ENCODE measurements around the gene ZNF471.

ZNF471 gene

GRCh38 chr19:56507446-56508289 lies at the start of gene ZNF471:
TSS of gene ZNF471 (plus strand) at chr19:56507855. CDS start at chr19:56511572, 3,717 bp downstream.
- DNase-seq = peak; percentile 73 to 76

GRCh38 chr19:56474308-56474707 lies 33.3 kb upstream of the ZNF471 start:
- no peak for DNase-seq

DNA sequence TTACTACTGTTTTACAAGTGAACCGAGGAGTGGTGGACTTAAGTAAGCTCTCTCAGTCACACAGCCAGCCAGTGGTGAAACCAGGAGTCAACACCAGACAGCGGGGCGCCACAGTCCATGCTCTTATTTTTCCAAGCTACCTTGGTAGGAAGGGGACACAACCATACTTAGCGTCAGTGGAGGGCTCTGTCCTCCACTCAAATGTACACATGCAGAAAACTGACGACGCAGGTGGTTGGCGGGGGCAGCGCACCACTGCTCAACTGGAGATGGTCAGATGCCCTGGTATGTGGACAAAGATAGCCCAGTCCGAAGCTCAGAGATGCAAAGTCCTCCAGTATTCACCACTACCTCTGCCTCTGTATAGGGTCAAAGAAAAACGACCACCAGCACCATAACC lies 31.6 kb upstream of the ZNF471 start:
- DNase-seq = no peak

DNA sequence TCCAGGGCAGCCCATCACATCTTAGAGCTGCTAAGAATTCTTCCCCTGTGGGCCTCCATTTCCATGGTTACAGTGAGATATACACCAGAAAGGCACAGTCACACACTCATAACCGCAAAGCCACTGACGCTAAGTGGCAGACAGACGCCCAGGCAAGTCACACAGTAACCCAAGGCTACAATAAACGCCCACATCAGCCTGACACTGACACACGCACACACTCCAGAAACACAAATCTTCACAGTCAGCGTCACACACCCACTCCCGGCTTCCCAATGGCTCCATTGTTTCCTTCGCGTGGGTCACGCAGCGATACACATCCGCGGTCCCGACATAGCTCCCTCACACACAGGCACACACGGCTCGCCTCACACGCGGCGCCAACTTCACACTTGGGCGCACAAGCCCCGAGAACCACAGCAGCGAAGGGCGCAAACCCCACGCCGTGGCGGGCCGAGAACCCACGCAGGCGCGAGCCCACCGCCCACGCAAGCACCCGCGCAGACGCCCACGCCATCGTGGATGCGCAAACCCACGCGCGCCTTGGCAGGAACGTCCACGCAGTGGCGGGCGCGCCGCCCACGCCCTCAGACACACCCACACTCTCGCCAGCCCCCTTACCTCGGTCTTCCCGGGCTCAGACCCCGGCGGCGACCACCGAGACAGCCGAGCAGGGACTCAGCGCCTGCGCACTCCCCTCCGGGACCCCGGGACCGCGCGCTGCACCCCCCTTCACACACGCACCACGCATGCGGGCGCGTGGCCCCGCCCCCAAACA lies 30.8 kb upstream of the ZNF471 start, which contains the start of gene ZNF667:
Gene ZNF667 (minus strand): TSS at position 695 of the 778 bp plus-strand sequence. CDS start 14,975 bp downstream, outside the sequence.
- peak in 1 of 2 experiments; percentile 2 for DNase-seq

DNA sequence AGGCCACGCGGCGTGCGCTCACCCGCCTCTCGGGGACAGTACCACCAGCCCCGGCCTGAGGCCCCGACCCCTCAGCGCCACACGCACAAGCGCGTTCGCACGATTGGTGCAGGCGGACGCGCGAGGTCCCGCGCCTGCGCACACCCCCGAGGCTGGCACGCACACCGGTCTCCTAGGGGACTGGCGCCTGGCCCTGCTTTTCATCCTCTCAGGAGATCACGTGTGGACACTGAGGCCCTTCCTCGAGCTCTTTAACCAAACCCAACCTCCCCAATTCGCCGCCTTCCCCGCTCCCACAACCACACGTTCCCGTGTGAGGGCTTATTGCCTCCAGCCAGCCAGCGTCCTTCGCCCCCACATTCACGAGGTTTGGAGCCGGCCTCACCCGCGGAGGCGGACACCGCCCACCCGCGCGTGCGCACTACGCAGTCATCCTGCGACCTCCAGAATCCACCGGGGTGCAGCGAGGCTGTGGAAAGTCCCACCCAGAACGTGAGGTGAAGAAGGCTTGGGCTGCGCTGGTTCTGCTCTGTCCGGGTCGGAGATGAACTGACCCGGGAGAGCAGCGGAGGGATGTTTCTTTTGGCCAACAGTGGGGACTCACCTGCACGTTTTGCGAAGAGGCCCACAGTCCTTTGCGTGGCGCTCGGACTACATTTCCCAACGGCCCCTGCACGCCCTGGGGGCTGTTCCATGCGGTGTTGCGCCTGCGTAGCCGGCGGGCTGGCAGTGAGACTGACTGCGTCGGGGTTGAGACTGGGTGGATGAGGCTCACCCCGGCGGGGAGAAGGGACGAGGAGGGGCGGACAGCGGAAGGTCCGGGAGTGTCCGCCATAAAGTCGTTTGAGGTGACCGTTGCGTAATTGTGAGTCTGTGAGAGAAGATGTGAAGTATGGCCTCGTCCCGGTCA lies 30.0 kb upstream of the ZNF471 start:
- peak; percentile 28 to 32 for DNase-seq

DNA sequence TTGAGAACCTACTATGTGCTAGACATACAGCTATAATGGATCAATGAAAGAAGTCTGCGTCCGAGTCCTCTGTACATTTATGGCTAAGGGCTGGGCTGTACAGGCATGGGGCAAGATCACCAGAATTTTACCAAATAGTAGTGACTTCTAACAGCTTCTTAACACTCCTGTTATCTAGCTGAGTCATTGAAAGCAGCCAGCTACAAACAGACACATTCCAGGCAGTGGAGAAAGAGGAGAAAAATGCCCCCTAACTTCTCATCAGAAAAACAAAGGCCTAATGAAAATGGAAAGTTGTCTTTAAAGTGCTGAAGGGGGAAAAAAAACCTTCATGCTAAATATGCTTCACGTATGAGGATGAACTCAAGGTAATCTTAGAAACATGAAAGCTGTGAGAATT lies 16.3 kb upstream of the ZNF471 start:
- DNase-seq = no peak

GRCh38 chr19:56504581-56504980 lies 3.1 kb upstream of the ZNF471 start:
- DNase-seq = no peak

DNA sequence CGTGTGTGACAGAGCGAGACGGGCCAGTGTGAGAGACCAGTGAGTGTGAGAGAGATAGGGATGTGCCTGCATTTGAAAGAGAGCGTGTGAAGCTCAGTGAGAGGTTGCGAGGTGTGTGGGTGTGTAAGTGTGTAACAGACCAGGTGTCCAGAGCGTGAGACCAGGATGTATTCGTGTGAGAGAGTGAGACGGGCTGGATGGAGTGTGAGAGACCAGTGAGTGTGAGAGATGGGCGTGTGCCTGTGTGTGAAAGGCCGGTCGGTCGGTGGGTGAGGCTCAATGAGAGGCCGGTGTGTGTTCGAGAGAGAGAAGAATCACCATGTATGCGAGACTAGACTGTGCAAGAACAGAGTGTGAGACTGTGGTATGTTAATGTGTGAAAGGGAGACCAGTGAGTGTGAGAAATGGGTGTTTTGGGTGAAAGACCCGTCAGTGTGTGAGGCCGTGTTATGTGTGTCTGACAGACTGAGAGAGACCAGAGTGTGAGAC lies 679 bp downstream of the ZNF471 start:
- no peak for DNase-seq

GRCh38 chr19:56525214-56525860 lies 17.7 kb downstream of the ZNF471 start:
- DNase-seq = no peak

GRCh38 chr19:56537442-56537841 lies 29.8 kb downstream of the ZNF471 start:
- DNase-seq = no peak

DNA sequence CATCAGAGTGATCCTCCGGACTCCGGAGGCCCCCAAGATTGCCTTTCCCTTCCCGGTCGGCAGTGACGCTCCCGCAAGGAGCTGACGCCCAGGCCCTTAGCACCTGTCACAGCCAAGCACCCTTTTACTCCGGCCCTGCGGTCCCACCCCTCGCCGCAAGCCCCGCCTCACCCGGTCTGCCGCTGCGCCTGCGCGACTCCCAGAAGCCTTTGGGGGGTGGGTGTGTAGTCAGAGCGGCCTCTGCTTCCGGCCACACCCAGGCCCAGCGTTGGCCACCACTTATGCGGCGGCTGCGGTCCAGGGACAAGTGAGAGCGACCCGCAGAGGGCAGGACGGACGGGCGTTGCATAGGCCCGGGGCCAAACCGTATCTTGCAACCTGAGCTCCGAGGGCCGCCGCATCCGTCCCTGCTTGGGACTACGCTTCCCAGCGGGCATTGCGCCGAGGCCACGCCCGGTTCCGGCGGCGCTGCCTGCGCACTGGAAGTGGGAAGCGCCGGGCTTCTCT lies 30.7 kb downstream of the ZNF471 start:
- DNase-seq = peak; percentile 87 to 89

DNA sequence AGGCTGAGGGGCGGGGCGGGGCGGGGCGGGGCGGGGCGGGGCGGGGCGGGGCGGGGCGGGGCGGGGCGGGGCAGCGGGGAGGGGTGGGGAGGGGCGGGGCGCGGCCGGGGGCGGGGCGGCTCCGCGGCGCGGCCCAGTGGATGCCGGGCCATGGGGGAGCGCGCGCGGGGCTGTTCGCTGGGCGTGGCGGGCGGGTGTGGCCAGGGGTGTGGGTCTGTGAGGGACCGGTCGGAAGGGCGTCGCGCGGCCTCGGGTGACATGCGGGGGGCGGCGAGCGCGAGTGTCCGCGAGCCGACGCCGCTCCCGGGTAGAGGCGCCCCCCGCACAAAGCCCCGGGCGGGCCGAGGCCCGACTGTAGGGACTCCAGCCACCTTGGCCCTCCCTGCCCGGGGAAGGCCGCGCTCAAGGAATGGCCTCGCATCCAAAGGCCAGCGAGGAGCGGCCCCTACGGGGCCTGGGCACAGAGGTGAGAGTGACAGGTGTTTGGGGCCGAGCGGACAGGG lies 31.2 kb downstream of the ZNF471 start, which contains the start of gene ZFP28:
Gene ZFP28 (plus strand): TSS at position 188 of the 503 bp plus-strand sequence. CDS start 71 bp downstream, at position 259.
- peak; percentile 72 to 78 for DNase-seq

GRCh38 chr19:56543776-56544175 lies 36.1 kb downstream of the ZNF471 start:
- no peak for DNase-seq

DNA sequence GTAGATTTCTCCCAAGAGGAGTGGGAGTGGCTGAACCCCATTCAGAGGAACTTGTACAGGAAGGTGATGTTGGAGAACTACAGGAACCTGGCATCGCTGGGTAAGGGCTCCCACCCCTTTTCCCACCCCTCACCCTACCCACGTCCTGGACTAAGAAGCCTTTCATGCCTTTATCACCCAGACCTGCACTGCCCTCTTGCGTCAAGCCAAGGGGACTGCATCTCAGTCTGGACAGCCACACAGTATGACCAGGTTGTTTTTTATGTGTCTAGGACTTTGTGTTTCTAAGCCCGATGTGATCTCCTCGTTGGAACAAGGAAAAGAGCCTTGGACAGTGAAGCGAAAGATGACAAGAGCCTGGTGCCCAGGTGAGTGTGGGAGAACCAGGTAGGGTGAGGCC lies 39.9 kb downstream of the ZNF471 start:
- no peak for DNase-seq

DNA sequence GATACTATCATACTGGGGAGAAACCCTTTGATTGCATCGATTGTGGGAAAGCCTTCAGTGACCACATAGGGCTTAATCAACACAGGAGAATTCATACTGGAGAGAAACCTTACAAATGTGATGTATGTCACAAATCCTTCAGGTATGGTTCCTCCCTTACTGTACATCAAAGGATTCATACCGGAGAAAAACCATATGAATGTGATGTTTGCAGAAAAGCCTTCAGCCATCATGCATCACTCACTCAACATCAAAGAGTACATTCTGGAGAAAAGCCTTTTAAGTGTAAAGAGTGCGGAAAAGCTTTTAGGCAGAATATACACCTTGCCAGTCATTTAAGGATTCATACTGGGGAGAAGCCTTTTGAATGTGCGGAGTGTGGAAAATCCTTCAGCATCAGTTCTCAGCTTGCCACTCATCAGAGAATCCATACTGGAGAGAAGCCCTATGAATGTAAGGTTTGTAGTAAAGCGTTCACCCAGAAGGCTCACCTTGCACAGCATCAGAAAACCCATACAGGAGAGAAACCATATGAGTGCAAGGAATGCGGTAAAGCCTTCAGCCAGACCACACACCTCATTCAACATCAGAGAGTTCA lies 46.7 kb downstream of the ZNF471 start:
- no peak for DNase-seq

GRCh38 chr19:56562766-56563165 lies 55.1 kb downstream of the ZNF471 start:
- no peak for DNase-seq

- peak; percentile 67 to 71 for DNase-seq
Measured at GRCh38 chr19:56566904-56567273, 59.2 kb downstream of the ZNF471 start.

DNA sequence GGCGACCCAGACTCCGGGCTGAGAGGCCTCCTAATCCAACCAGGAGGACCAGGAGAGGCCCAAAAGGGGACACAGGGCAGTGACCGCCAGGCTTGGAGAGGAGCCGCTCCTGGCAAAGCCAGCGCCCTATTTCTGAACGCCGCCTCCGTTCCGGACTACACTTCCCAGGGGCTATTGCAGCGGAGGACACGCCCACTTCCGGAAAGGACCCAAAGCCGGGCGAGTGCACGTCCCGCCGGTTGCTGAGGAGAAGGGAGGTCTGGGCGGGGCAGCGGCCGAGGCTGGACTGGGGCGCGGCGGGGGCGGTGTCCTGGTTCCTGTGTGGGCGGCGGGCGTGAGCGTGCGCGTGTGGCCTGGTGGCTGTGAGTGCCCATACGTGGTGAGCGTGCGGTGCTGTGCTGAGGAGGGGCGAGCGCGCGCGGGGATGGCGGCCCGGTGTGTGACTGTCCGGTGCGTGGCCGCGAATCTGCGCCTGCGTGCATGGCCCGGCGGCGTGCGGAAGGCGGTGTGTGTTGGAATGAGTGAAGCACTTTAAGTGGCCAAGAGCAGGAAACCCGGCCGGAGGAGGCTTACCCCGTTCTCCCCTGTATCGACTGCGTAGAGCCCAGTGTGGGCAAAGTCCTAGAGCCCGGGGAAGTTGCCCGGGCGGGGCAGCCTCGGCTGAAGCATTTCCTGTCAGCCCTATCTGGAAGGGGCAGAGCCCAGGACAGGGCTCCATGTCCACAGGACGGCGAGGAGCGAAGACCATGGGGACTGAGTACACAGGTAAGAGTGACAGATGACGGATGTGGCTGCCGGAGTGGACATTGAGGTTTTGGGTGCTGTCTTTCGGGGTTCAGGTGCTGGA lies 59.8 kb downstream of the ZNF471 start, which contains the start of gene ZNF470:
Gene ZNF470 (plus strand): TSS at position 195 of the 847 bp plus-strand sequence. CDS start 2,844 bp downstream, outside the sequence.
- peak; percentile 90 to 93 for DNase-seq

DNA sequence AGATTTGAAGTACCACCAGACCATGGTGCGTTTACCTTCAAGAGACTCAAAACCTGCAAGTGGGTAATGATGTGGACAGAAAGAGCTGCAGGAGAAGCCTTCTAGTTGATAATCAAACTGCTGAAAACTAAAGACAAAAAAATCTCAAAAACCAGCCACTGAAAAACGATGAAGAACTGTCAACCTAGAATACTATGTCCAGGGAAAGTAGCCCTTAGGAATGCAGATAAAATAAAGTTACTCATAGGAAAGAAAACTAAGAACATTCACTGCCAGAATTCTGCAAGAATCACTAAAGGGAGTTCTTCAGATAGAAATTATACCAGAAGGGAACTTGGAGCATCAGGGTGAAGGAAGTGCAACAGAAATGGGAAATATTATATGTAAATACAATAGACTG lies 64.9 kb downstream of the ZNF471 start:
- DNase-seq = no peak

- no peak for DNase-seq
Measured at GRCh38 chr19:56573914-56574313, 66.3 kb downstream of the ZNF471 start.

Data from activated CD4-positive, alpha-beta T cell treated with anti-CD3 and anti-CD28 coated beads, Interleukin-2, amount 50 U/mL, for 48 hours (primary cell).